HepG2 (cell line): ENCODE data around the gene MYH15.

ENCODE experiments used
- FOXA3 ChIP-seq: IDR thresholded peaks from 2 replicates; pipeline ENCODE4 v1.6.1; 2016; ENCODE audit warnings: missing genetic modification reagents, missing compliant biosample characterization
- TF ChIP-seq, protein P1 (sequence below): IDR thresholded peaks from 2 replicates; pipeline ENCODE4 v1.4.0; 2020; ENCODE audit warnings: mild to moderate bottlenecking, missing genetic modification reagents
- TF ChIP-seq, protein P2 (sequence below): IDR thresholded peaks from 2 replicates; pipeline ENCODE4 v1.6.1; 2012; ENCODE audit warnings: inconsistent platforms
- TF ChIP-seq, protein P3 (sequence below): sonication (generic); formaldehyde crosslinking; IDR thresholded peaks from 2 replicates; pipeline ENCODE4 v1.5.0; 2020; ENCODE audit warnings: mild to moderate bottlenecking, missing genetic modification reagents, moderate library complexity

DNA sequence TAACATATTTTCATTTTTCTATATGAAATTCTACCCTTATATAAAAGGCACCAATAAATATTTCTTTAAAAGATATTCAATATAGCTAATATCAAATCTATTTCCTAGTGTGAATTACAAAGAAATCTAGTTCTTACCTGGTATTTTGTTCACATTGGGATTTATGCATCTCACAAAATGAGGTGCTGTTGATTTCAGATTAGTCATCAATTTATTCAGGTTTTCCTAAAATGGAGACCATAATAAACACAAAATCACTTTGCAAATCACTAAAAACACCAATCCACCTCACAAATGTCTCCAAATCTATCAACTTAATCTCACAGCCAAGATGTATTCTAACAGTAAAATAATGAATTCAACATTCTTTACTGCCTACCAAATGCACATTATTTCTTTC is 51.2 kb downstream of the MYH15 start:
- TF ChIP-seq, protein P1, sequence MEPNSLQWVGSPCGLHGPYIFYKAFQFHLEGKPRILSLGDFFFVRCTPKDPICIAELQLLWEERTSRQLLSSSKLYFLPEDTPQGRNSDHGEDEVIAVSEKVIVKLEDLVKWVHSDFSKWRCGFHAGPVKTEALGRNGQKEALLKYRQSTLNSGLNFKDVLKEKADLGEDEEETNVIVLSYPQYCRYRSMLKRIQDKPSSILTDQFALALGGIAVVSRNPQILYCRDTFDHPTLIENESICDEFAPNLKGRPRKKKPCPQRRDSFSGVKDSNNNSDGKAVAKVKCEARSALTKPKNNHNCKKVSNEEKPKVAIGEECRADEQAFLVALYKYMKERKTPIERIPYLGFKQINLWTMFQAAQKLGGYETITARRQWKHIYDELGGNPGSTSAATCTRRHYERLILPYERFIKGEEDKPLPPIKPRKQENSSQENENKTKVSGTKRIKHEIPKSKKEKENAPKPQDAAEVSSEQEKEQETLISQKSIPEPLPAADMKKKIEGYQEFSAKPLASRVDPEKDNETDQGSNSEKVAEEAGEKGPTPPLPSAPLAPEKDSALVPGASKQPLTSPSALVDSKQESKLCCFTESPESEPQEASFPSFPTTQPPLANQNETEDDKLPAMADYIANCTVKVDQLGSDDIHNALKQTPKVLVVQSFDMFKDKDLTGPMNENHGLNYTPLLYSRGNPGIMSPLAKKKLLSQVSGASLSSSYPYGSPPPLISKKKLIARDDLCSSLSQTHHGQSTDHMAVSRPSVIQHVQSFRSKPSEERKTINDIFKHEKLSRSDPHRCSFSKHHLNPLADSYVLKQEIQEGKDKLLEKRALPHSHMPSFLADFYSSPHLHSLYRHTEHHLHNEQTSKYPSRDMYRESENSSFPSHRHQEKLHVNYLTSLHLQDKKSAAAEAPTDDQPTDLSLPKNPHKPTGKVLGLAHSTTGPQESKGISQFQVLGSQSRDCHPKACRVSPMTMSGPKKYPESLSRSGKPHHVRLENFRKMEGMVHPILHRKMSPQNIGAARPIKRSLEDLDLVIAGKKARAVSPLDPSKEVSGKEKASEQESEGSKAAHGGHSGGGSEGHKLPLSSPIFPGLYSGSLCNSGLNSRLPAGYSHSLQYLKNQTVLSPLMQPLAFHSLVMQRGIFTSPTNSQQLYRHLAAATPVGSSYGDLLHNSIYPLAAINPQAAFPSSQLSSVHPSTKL (CRISPR knock-in tag), result no peak
- TF ChIP-seq, protein P2, sequence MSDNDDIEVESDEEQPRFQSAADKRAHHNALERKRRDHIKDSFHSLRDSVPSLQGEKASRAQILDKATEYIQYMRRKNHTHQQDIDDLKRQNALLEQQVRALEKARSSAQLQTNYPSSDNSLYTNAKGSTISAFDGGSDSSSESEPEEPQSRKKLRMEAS, result no peak
- no peak for TF ChIP-seq FOXA3 (CRISPR knock-in tag)
- TF ChIP-seq, protein P3, sequence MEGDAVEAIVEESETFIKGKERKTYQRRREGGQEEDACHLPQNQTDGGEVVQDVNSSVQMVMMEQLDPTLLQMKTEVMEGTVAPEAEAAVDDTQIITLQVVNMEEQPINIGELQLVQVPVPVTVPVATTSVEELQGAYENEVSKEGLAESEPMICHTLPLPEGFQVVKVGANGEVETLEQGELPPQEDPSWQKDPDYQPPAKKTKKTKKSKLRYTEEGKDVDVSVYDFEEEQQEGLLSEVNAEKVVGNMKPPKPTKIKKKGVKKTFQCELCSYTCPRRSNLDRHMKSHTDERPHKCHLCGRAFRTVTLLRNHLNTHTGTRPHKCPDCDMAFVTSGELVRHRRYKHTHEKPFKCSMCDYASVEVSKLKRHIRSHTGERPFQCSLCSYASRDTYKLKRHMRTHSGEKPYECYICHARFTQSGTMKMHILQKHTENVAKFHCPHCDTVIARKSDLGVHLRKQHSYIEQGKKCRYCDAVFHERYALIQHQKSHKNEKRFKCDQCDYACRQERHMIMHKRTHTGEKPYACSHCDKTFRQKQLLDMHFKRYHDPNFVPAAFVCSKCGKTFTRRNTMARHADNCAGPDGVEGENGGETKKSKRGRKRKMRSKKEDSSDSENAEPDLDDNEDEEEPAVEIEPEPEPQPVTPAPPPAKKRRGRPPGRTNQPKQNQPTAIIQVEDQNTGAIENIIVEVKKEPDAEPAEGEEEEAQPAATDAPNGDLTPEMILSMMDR (CRISPR knock-in tag), result no peak
